ENCODE measurements around the gene GRID1. TPM values are rescaled to one million over a fixed set of nuclear protein-coding genes. Genes with fewer than 3 reads are reported as not detected.

GRID1 gene
- total RNA-seq, 1 donor: not detected

- TF ChIP-seq CTCF (IDR thresholded peaks at IDR 0.05; ENCODE audit: insufficient read depth, low read depth, low read length): no peak
- no peak for DNase-seq (ENCODE audit: low read depth)
- no peak overlapping the region for H3K4me3 ChIP-seq (ENCODE audit: low read depth, low read length)
These were observed 753.2 kb downstream of the GRID1 start for GRCh38 chr10:85613391-85613790.

DNA sequence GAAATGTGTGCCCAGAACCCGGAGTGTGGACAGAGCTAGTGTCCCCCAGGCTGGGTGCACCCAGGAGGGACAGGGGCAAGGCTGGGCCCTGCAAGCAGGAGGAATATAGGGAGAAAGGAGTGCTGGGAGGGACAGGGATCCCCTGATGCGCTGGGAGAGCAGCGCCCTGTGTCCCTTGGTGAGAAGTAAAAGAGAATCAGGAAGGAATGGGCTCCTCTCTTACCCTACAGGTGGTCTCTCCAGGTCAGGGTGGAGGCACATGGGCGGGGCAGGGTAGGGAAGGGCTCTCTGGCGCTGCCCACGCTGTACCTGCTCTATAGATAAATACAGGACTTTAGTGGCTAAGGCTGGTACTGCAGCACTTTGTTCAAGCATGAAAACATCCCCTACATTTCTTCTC is 753.8 kb downstream of the GRID1 start:
- TF ChIP-seq CTCF (IDR thresholded peaks at IDR 0.05; ENCODE audit: insufficient read depth, low read depth, low read length): no peak
- H3K4me3 ChIP-seq (ENCODE audit: low read depth, low read length): no peak overlapping the region
- no peak for DNase-seq (ENCODE audit: low read depth)

DNA sequence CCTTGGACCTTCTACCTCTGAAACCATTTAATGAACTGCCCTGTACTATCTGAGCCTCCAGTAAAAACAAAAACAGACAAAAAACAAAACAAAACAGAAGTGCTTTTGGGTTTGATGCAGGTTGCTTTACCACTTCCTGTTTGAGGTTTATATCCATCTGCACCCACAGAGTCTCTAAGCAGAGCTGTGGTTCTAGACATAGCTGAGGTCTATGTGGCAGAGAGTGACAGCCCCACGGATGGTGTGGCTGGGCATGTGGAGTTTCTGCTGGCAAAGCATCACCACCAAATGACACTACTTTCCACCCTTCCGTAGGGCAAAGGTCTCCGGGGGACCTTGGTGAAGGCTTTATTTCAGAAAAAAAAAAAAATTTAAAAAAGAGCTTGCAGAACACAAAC is 754.2 kb downstream of the GRID1 start:
- TF ChIP-seq CTCF (IDR thresholded peaks at IDR 0.05; ENCODE audit: insufficient read depth, low read depth, low read length): no peak
- no peak overlapping the region for H3K4me3 ChIP-seq (ENCODE audit: low read depth, low read length)
- DNase-seq (ENCODE audit: low read depth): no peak

DNA sequence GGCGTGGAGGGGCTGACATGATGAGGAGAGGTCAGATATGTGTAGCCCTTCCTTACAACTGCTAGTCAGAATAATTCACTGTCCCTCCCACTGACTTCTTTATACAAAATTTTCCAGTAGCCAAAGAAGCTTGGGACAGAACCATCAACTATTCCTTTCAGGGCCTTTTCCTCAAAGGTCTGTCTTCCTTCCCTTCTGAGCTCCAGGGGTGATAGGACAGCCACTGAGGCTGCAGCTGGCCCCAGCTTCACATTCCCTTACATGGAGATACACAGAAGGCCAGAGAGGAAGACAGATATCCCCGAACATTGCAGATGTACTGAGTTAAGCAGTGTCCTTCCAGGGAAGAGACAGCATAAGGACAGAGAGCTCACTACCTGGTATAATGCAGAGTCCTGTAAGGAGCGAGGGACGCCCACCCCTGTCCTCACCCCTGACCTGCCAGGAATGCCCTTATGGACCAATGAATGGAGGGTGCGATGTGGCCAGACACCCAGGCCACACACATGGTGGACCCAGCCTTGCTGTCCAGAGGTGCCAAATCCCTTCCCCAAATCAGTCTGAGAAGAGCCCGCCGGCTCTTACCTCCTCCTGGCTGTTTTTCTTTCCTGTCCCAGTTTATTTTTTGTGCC is 754.7 kb downstream of the GRID1 start:
- no peak for DNase-seq (ENCODE audit: low read depth)
- H3K4me3 ChIP-seq (ENCODE audit: low read depth, low read length): no peak overlapping the region
- no peak for TF ChIP-seq CTCF (IDR thresholded peaks at IDR 0.05; ENCODE audit: insufficient read depth, low read depth, low read length)

DNA sequence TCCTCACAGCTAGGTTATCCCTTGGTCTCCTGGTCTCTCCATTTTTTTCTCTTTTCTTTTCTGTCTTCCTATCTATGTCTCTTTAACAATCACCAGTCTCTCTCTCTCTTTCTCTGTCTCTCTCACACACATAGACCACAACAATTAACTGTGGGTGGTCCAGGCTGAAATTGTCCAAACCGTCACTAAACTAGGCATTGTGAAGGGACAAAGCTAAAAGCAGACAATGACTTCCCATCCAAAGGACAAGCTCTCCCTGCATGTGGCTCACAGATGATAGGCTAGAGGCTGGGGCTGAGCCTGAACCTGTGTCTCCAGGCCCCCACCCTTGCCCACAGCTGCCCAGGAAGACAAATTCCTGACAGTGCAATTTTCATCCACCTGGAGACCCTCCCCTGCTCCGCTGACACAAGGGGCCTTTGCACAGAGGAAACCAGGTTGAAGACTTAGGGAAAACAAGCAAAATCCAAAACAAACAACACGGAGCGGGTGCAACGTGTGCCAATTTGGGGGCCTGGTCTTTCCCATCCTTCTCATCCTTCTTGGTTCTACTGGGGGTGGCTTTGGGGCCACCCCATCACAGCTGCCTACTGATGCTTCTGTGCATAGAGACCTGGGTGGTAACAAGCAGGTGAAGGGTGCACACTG is 755.4 kb downstream of the GRID1 start:
- H3K4me3 ChIP-seq (ENCODE audit: low read depth, low read length): no peak overlapping the region
- DNase-seq (ENCODE audit: low read depth): no peak
- no peak for TF ChIP-seq CTCF (IDR thresholded peaks at IDR 0.05; ENCODE audit: insufficient read depth, low read depth, low read length)

- TF ChIP-seq CTCF (IDR thresholded peaks at IDR 0.05; ENCODE audit: insufficient read depth, low read depth, low read length): no peak
- no peak overlapping the region for H3K4me3 ChIP-seq (ENCODE audit: low read depth, low read length)
- DNase-seq (ENCODE audit: low read depth): no peak
These were observed 756.1 kb downstream of the GRID1 start for GRCh38 chr10:85610381-85611092.

Measured in fibroblast of villous mesenchyme (primary cell).